Peyer's patch (tissue), 4 donors: ENCODE results near the gene FLCN.

Source experiments
- CTCF ChIP-seq, 6 experiments: fragments of 450-650 bp in 4 of 6; fragments of 200-600 bp in 2 of 6; sonication (generic) in 1 of 6; IDR thresholded peaks; one replicate each; pipeline ENCODE4 v1.5.1; 2017 to 2019; ENCODE audit warnings: antibody characterized with exemption in 6 of 6, mild to moderate bottlenecking in 3 of 6, moderate library complexity in 1 of 6
- POLR2A ChIP-seq, 2 donors: fragments of 450-650 bp; IDR thresholded peaks; one replicate each; pipeline ENCODE4 v1.5.1; 2017; ENCODE audit warnings: antibody characterized with exemption in 2 of 2, mild to moderate bottlenecking in 2 of 2, moderate library complexity in 2 of 2

DNA sequence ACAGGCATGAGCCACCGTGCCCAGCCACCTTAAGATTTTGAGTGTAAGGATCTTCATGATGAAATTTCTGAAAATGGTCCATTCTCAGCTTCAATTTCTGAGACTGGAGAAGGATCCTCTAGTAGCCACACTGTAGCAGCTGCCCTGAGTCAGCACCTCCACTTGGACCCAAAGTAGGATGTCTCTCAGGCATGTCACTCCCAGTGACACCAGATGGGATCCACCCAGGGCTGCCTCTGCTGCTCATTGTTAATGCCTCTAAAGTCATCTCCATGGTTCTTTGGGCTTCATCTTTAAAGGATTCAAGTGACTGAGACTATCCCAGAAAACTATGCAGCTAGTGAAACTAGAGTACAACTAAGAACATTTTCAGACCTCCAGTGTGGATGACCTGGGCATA is 38.7 kb downstream of the FLCN start:
- TF ChIP-seq CTCF (IDR thresholded peaks at IDR 0.05) (no peak), POLR2A (IDR thresholded peaks at IDR 0.05) (no peak)
